GM23338 (cell line): Measurements from ENCODE around the gene SLC23A2. TPM values are rescaled to one million over a fixed set of nuclear protein-coding genes. Genes with fewer than 3 reads are reported as not detected.

ENCODE experiments used
- ATAC-seq: fragments of 200-7000 bp; cut with Tn5 transposase; 3 replicates; pipeline ENCODE4 v1.9.1; 2020
- DNase-seq: peaks from one replicate; pipeline ENCODE4 v3.0.0-alpha.2; 2015; ENCODE audit warnings: low spot score
- H2AFZ ChIP-seq: fragments of 200-600 bp; sonication (generic); 2 replicates; pipeline ENCODE4 v1.8.0; 2016; ENCODE audit warnings: antibody characterized with exemption, mild to moderate bottlenecking, moderate library complexity
- H3F3A ChIP-seq: fragments of 200-600 bp; sonication (generic); replicated peaks from 2 replicates; pipeline ENCODE4 v1.8.0; 2017; ENCODE audit warnings: antibody characterized with exemption, mixed run types, low read depth
- H3K27ac ChIP-seq: fragments of 200-600 bp; sonication (generic); 2 replicates; pipeline ENCODE4 v1.6.1; 2016; ENCODE audit warnings: low read depth
- H3K27me3 ChIP-seq: fragments of 200-600 bp; sonication (generic); 2 replicates; pipeline ENCODE4 v1.8.0; 2016; ENCODE audit warnings: mild to moderate bottlenecking, mixed run types, moderate library complexity; ENCODE audit not compliant: insufficient read depth
- H3K36me3 ChIP-seq: fragments of 200-600 bp; sonication (generic); 2 replicates; pipeline ENCODE4 v1.8.0; 2016; ENCODE audit warnings: mild to moderate bottlenecking; ENCODE audit not compliant: insufficient read depth
- H3K4me1 ChIP-seq: fragments of 200-600 bp; sonication (generic); 2 replicates; pipeline ENCODE4 v1.8.0; 2016; ENCODE audit warnings: mild to moderate bottlenecking, moderate library complexity; ENCODE audit not compliant: insufficient read depth
- H3K4me2 ChIP-seq: fragments of 200-600 bp; sonication (generic); 2 replicates; pipeline ENCODE4 v1.7.1; 2017; ENCODE audit warnings: mixed run types
- H3K4me3 ChIP-seq: fragments of 200-600 bp; sonication (generic); 2 replicates; pipeline ENCODE4 v1.6.1; 2016; ENCODE audit warnings: mixed run types
- H3K79me2 ChIP-seq: fragments of 200-600 bp; sonication (generic); replicated peaks from 2 replicates; pipeline ENCODE4 v1.8.0; 2017; ENCODE audit warnings: mild to moderate bottlenecking; ENCODE audit not compliant: insufficient read depth
- H3K9me2 ChIP-seq: fragments of 200-600 bp; sonication (generic); 2 replicates; pipeline ENCODE4 v1.8.0; 2017; ENCODE audit not compliant: insufficient read depth
- H4K20me1 ChIP-seq: fragments of 200-600 bp; sonication (generic); replicated peaks from 2 replicates; pipeline ENCODE4 v1.8.0; 2017; ENCODE audit warnings: mild to moderate bottlenecking; ENCODE audit not compliant: insufficient read depth
- H3K27ac Mint-ChIP-seq: 2 replicates; pipeline ENCODE4 v1.8.0; 2020; ENCODE audit warnings: inconsistent platforms, mild to moderate bottlenecking, moderate library complexity, mixed read lengths
- H3K27me3 Mint-ChIP-seq: 3 replicates; pipeline ENCODE4 v1.8.0; 2022; ENCODE audit warnings: low read depth, mild to moderate bottlenecking, moderate library complexity, mixed read lengths, inconsistent platforms; ENCODE audit not compliant: insufficient read depth, poor library complexity
- H3K36me3 Mint-ChIP-seq: 3 replicates; pipeline ENCODE4 v1.8.0; 2021; ENCODE audit warnings: low read depth, mild to moderate bottlenecking, inconsistent platforms, moderate library complexity, mixed read lengths
- H3K4me1 Mint-ChIP-seq: 3 replicates; pipeline ENCODE4 v1.8.0; 2020; ENCODE audit warnings: mild to moderate bottlenecking, inconsistent platforms, mixed read lengths
- H3K4me3 Mint-ChIP-seq: 3 replicates; pipeline ENCODE4 v1.8.0; 2021; ENCODE audit warnings: moderate library complexity, mild to moderate bottlenecking, inconsistent platforms, mixed read lengths
- H3K9me3 Mint-ChIP-seq: 3 replicates; pipeline ENCODE4 v1.8.0; 2020; ENCODE audit warnings: moderate library complexity, mild to moderate bottlenecking, inconsistent platforms, mixed read lengths
- CREB1 ChIP-seq: fragments of 250-450 bp; sonication (Bioruptor Pico); IDR thresholded peaks from 2 replicates; pipeline ENCODE4 v1.5.0; 2020; ENCODE audit warnings: low read depth, mild to moderate bottlenecking, moderate library complexity
- EZH2 ChIP-seq: fragments of 200-600 bp; sonication (generic); IDR thresholded peaks from one replicate; pipeline ENCODE4 v1.8.0; 2017; ENCODE audit warnings: antibody characterized with exemption, mild to moderate bottlenecking, low read depth; ENCODE audit not compliant: unreplicated experiment
- JUNB ChIP-seq: IDR thresholded peaks from one replicate; pipeline ENCODE4 v1.6.1; 2016; ENCODE audit warnings: antibody characterized with exemption; ENCODE audit not compliant: unreplicated experiment
- NANOG ChIP-seq: IDR thresholded peaks from 2 replicates; pipeline ENCODE4 v1.6.1; 2016; ENCODE audit warnings: antibody characterized with exemption, borderline replicate concordance
- STAT1 ChIP-seq: IDR thresholded peaks from one replicate; pipeline ENCODE4 v1.6.1; 2016; ENCODE audit warnings: antibody characterized with exemption; ENCODE audit not compliant: unreplicated experiment
- ZNF114 ChIP-seq: fragments of 250-450 bp; sonication (Bioruptor Pico); IDR thresholded peaks from 2 replicates; pipeline ENCODE4 v1.5.0; 2020; ENCODE audit warnings: mild to moderate bottlenecking, moderate library complexity
- ZNF331 ChIP-seq: fragments of 250-450 bp; sonication (Bioruptor Pico); IDR thresholded peaks from 2 replicates; pipeline ENCODE4 v1.5.0; 2020; ENCODE audit warnings: low read depth, mild to moderate bottlenecking, moderate library complexity
- polyA plus RNA-seq: library from polyadenylated mRNA; unstranded; fragments of >200 nt; fragmentation: Nextera tagmentation; extraction: Ambion mirVana; gene quantifications from 2 replicates; pipeline ENCODE4 v1.2.1, GENCODE V29; 2016
- total RNA-seq: library from RNA; depleted of rRNA; stranded (reverse); fragments of >200 nt; shearing (Covaris generic); gene quantifications from 2 replicates; pipeline ENCODE4 v1.2.3, GENCODE V29; 2014
- TF ChIP-seq, protein P1 (sequence below), 2 experiments: fragments of 200-600 bp in 1 of 2; sonication (generic) in 1 of 2; conservative IDR thresholded peaks; 2 replicates each; pipeline versions ENCODE4 v1.5.1 to v1.6.1; 2016 to 2017; ENCODE audit warnings: antibody characterized with exemption in 2 of 2, low read depth in 2 of 2, mild to moderate bottlenecking in 2 of 2, moderate library complexity in 1 of 2
- TF ChIP-seq, protein P2 (sequence below): IDR thresholded peaks from one replicate; pipeline ENCODE4 v1.6.1; 2018; ENCODE audit warnings: antibody characterized with exemption; ENCODE audit not compliant: unreplicated experiment

SLC23A2 gene
- total and polyA plus RNA-seq, 2 experiments from 2014 or later = 4.4 to 20.2 TPM

DNA sequence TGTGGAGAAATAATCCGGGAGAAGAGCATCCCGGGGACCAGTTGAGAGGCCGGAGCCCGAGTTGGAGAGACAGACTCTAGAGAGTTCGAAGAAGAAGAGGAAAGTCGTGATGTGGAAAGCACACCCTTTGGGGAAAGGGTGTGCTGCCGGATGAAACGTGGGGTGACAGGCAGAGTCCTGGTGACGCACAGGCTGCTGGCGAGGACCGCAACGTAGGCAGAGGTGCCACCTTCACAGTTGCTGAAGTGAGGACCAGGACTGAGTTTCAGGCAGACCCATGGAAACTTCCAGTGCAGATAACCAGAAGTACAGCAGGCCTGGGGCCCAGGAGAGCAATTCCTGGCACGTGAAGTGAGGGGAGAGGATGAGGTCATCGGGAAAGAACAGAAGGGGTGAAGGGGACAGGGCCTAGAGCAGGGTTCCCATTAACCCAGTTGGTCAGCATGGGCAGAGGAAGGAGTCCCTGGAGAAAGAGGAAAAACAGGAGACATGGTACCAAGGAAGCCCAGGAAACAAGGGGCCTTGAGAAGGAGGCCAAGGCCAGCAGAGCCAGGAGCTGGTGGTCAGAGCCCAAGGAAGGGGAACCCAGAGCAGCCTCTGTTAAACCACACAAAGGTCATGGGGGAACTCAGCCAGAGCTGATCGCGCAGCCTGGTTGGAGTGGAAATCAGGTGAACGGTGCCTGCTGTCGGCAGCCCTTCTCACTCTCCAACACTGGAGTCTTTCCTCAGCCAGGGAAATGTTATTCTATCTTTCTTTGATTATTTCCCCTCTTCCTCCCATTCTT is 195.5 kb downstream of the SLC23A2 start:
- no peaks in the 10 kb centered on the region; the same call in 2 of the 3 replicates for H3K9me3 Mint-ChIP-seq
- peaks cover 11% of the 10 kb centered on the region; the same call in 2 of the 3 replicates for H3K4me1 Mint-ChIP-seq
- no peak for DNase-seq

DNA sequence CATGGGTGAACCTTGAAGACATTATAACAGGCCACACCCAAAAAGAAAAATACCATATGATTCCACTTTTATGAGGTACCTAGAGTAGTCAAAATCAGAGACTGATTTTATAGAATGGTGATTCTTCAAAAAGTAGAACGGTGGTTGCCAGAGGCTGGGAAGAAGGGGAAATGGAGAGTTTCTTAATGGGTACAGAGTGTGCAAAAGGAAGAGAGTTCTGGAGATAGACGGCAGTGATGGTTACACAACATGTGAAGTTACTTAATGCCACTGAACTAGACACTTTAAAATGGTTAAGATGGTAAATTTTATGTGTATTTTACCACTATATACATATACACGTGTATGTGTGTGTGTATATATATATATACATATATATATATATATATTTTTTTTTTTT is 198.8 kb downstream of the SLC23A2 start:
- H3K4me2 ChIP-seq = no peak overlapping the region
- no peaks in the 10 kb centered on the region for H3K4me1 Mint-ChIP-seq
- no peak overlapping the region for H3K4me3 ChIP-seq
- DNase-seq (no peak), ATAC-seq (no peak)
- no peak overlapping the region for H3K27ac ChIP-seq
- peaks cover 3% of the 10 kb centered on the region for H3K27me3 Mint-ChIP-seq
- no peak overlapping the region for H3K4me3 Mint-ChIP-seq
- no peak overlapping the region for H2AFZ ChIP-seq
- no peaks in the 10 kb centered on the region for H3K27me3 ChIP-seq
- no peaks in the 10 kb centered on the region for H3K4me1 ChIP-seq
- no peaks in the 10 kb centered on the region for H3K79me2 ChIP-seq
- H3K36me3 Mint-ChIP-seq = peaks cover 26% of the 10 kb centered on the region
- no peaks in the 10 kb centered on the region for H3F3A ChIP-seq
- H3K27ac Mint-ChIP-seq = no peak overlapping the region
- H3K9me3 Mint-ChIP-seq = peaks cover 3% of the 10 kb centered on the region; the same call in 1 of the 3 replicates
- no peaks in the 10 kb centered on the region for H4K20me1 ChIP-seq
- H3K36me3 ChIP-seq = no peaks in the 10 kb centered on the region
- no peaks in the 10 kb centered on the region for H3K9me2 ChIP-seq
- TF ChIP-seq ZNF114 (no peak), EZH2 (no peak), STAT1 (no peak), ZNF331 (no peak), CREB1 (CRISPR knock-in tag) (no peak), NANOG (no peak)
- TF ChIP-seq, protein P1, sequence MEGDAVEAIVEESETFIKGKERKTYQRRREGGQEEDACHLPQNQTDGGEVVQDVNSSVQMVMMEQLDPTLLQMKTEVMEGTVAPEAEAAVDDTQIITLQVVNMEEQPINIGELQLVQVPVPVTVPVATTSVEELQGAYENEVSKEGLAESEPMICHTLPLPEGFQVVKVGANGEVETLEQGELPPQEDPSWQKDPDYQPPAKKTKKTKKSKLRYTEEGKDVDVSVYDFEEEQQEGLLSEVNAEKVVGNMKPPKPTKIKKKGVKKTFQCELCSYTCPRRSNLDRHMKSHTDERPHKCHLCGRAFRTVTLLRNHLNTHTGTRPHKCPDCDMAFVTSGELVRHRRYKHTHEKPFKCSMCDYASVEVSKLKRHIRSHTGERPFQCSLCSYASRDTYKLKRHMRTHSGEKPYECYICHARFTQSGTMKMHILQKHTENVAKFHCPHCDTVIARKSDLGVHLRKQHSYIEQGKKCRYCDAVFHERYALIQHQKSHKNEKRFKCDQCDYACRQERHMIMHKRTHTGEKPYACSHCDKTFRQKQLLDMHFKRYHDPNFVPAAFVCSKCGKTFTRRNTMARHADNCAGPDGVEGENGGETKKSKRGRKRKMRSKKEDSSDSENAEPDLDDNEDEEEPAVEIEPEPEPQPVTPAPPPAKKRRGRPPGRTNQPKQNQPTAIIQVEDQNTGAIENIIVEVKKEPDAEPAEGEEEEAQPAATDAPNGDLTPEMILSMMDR (conservative IDR thresholded peaks at IDR 0.05; ENCODE audit: low read depth in 2 of 2) = no peak

More for the DNA sequence above, 195.5 kb downstream of the SLC23A2 start:
- no peaks in the 10 kb centered on the region for H3F3A ChIP-seq
- H2AFZ ChIP-seq = no peak overlapping the region
- H3K27me3 Mint-ChIP-seq = peaks cover 11% of the 10 kb centered on the region
- H3K27ac Mint-ChIP-seq = no peak overlapping the region
- no peaks in the 10 kb centered on the region for H3K79me2 ChIP-seq
- no peak overlapping the region for H3K4me2 ChIP-seq
- no peaks in the 10 kb centered on the region; the same call in 2 of the 3 replicates for H3K36me3 Mint-ChIP-seq
- ATAC-seq = no peak
- H3K36me3 ChIP-seq = no peaks in the 10 kb centered on the region
- H3K9me2 ChIP-seq = no peaks in the 10 kb centered on the region
- TF ChIP-seq CREB1 (CRISPR knock-in tag) (no peak), ZNF114 (no peak), STAT1 (no peak), JUNB (no peak)
- TF ChIP-seq, protein P2, sequence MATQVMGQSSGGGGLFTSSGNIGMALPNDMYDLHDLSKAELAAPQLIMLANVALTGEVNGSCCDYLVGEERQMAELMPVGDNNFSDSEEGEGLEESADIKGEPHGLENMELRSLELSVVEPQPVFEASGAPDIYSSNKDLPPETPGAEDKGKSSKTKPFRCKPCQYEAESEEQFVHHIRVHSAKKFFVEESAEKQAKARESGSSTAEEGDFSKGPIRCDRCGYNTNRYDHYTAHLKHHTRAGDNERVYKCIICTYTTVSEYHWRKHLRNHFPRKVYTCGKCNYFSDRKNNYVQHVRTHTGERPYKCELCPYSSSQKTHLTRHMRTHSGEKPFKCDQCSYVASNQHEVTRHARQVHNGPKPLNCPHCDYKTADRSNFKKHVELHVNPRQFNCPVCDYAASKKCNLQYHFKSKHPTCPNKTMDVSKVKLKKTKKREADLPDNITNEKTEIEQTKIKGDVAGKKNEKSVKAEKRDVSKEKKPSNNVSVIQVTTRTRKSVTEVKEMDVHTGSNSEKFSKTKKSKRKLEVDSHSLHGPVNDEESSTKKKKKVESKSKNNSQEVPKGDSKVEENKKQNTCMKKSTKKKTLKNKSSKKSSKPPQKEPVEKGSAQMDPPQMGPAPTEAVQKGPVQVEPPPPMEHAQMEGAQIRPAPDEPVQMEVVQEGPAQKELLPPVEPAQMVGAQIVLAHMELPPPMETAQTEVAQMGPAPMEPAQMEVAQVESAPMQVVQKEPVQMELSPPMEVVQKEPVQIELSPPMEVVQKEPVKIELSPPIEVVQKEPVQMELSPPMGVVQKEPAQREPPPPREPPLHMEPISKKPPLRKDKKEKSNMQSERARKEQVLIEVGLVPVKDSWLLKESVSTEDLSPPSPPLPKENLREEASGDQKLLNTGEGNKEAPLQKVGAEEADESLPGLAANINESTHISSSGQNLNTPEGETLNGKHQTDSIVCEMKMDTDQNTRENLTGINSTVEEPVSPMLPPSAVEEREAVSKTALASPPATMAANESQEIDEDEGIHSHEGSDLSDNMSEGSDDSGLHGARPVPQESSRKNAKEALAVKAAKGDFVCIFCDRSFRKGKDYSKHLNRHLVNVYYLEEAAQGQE = no peak
- TF ChIP-seq, protein P1 (conservative IDR thresholded peaks at IDR 0.05; ENCODE audit: low read depth in 2 of 2) = no peak
- H3K27ac ChIP-seq = no peak overlapping the region
- H3K4me1 ChIP-seq = peaks cover 6% of the 10 kb centered on the region
- H4K20me1 ChIP-seq = no peaks in the 10 kb centered on the region
- H3K4me3 Mint-ChIP-seq = no peak overlapping the region
- no peak overlapping the region for H3K4me3 ChIP-seq
- H3K27me3 ChIP-seq = no peaks in the 10 kb centered on the region
